DOHH2 (cell line): Measurements from ENCODE around the gene RPL7L1.

Experiments used
- EZH2phosphoT487 ChIP-seq: fragments of 200-600 bp; sonication (generic); IDR thresholded peaks from 2 replicates; pipeline ENCODE4 v1.6.1; 2017; ENCODE audit warnings: borderline replicate concordance, mild to moderate bottlenecking, antibody characterized with exemption, low read length, moderate library complexity, mixed read lengths
- TF ChIP-seq, protein P1 (sequence below): fragments of 200-600 bp; sonication (generic); IDR thresholded peaks from one replicate; pipeline ENCODE4 v1.5.1; 2014; ENCODE audit warnings: antibody characterized with exemption, mild to moderate bottlenecking, low read depth, low read length; ENCODE audit not compliant: poor library complexity, severe bottlenecking

DNA sequence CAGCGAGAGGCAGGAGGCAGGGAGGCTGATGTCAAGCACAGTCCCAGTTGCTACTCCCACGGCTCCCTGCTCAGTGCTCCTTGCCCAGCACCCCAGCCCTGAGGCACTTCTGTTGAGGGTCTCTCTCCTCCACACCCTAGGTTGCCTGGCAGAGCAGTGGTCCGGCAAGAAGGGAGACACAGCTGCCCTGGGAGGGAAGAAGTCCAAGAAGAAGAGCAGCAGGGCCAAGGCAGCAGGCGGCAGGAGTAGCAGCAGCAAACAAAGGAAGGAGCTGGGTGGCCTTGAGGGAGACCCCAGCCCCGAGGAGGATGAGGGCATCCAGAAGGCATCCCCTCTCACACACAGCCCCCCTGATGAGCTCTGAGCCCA is 59.0 kb downstream of the RPL7L1 start:
- TF ChIP-seq, protein P1, sequence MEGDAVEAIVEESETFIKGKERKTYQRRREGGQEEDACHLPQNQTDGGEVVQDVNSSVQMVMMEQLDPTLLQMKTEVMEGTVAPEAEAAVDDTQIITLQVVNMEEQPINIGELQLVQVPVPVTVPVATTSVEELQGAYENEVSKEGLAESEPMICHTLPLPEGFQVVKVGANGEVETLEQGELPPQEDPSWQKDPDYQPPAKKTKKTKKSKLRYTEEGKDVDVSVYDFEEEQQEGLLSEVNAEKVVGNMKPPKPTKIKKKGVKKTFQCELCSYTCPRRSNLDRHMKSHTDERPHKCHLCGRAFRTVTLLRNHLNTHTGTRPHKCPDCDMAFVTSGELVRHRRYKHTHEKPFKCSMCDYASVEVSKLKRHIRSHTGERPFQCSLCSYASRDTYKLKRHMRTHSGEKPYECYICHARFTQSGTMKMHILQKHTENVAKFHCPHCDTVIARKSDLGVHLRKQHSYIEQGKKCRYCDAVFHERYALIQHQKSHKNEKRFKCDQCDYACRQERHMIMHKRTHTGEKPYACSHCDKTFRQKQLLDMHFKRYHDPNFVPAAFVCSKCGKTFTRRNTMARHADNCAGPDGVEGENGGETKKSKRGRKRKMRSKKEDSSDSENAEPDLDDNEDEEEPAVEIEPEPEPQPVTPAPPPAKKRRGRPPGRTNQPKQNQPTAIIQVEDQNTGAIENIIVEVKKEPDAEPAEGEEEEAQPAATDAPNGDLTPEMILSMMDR = no peak
- TF ChIP-seq EZH2phosphoT487 = no peak
